Endometrial microvascular endothelial cells (primary cell): ENCODE results near the gene ZC3H18. TPM values are rescaled to one million over a fixed set of nuclear protein-coding genes. Genes with fewer than 3 reads are reported as not detected.

Experiments
- in situ Hi-C: cut with HindIII; loops from 2 replicates; pipeline ENCODE4 v1.10.0; 2017; ENCODE audit warnings: low sequenced_read_pairs, low pct_unique_long_range_greater_than_20kb; ENCODE audit errors: inconsistent ontology term
- total RNA-seq: library from RNA; depleted of rRNA; stranded (reverse); fragments of >200 nt; gene quantifications from one replicate; pipeline ENCODE4 v1.2.3, GENCODE V29; 2015; ENCODE audit errors: inconsistent ontology term

The ZC3H18 gene
- total RNA-seq, 1 donor from 2014 or later, result 13.1 TPM

DNA sequence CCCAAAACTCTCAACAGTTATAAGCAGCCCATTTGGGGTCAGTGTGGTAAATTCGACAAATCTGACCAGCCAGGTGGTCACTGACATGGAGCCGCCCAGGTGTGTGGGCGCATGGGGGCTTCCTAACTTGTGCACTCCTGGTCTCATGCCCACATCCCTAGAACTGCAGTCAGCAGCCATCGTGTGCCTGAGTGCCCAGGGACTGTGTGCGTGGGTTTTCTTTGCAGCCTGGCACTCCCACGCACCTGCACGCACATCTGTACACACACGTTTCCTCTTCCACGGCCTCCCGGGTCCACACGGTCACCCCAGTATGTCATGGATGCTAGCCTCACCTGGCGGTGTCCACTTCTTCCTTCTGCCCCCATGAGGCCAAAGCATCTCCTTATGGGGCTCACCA lies 38.9 kb upstream of the ZC3H18 start:
- in situ Hi-C loops, result loop anchor here (25.0 kb wide), 1 partner anchor 94 kb away; no protein-coding TSS in a partner anchor

- in situ Hi-C loops, result loop anchor here (25.0 kb wide), 1 partner anchor 95 kb away; no protein-coding TSS in a partner anchor
These were observed 38.2 kb upstream of the ZC3H18 start for GRCh38 chr16:88531931-88532433.

GRCh38 chr16:88532434-88533241 lies 37.6 kb upstream of the ZC3H18 start:
- in situ Hi-C loops, result loop anchor here (25.0 kb wide), 1 partner anchor 95 kb away; no protein-coding TSS in a partner anchor

- in situ Hi-C loops, result loop anchor here (25.0 kb wide), 1 partner anchor 96 kb away; no protein-coding TSS in a partner anchor
These were observed 36.8 kb upstream of the ZC3H18 start for GRCh38 chr16:88533381-88533917.

DNA sequence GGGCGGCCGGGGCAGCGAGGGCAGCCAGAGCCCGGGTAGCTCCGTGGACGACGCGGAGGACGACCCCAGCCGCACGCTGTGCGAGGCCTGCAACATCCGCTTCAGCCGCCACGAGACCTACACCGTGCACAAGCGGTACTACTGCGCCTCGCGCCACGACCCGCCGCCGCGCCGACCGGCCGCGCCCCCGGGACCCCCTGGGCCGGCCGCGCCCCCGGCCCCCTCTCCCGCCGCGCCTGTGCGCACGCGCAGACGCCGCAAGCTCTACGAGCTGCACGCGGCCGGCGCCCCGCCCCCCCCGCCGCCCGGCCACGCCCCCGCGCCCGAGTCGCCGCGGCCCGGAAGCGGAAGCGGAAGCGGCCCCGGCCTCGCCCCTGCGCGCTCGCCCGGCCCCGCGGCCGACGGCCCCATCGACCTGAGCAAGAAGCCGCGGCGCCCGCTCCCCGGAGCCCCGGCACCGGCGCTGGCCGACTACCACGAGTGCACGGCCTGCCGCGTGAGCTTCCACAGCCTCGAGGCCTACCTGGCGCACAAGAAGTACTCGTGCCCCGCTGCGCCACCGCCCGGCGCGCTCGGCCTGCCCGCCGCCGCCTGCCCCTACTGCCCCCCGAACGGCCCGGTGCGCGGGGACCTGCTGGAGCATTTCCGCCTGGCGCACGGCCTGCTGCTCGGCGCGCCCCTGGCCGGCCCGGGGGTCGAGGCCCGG lies 36.1 kb upstream of the ZC3H18 start:
- in situ Hi-C loops, result loop anchor here (25.0 kb wide), 1 partner anchor 97 kb away; no protein-coding TSS in a partner anchor

- in situ Hi-C loops, result loop anchor here (25.0 kb wide), 1 partner anchor 97 kb away; no protein-coding TSS in a partner anchor
These were observed 35.5 kb upstream of the ZC3H18 start for GRCh38 chr16:88534638-88535190.

DNA sequence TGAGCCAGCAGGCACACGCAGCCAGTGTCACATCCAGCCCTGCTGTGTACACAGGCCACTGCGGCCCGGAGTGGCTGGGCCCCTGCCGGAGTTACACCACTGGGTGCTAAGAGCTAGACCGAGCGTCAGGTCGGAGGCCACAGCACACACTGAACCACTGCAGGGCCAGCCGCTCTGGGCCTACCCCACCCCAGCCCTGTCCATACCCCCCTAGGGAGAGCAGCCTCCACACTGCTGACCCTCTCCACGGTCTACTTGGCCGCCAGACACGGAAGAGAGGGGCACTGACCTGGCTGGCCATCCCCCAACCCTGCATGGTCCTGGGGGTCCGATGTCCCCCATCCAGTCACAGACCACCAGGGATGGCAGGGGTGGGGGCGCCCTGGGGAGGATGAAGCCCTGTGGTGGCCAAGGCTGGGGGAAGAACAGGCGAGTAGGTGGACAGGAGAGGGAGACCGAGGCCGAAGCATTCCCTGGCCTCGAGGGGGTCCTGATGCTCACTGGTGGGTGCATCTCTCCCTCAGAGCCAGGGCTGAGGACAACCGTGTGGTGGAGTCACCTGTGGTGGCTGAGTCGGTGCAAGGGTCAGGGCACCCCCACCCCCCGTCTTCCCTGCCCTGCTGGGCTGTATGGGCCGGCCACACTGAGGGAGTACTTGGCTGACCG lies 34.9 kb upstream of the ZC3H18 start:
- in situ Hi-C loops, result loop anchor here (25.0 kb wide), 1 partner anchor 98 kb away; no protein-coding TSS in a partner anchor

DNA sequence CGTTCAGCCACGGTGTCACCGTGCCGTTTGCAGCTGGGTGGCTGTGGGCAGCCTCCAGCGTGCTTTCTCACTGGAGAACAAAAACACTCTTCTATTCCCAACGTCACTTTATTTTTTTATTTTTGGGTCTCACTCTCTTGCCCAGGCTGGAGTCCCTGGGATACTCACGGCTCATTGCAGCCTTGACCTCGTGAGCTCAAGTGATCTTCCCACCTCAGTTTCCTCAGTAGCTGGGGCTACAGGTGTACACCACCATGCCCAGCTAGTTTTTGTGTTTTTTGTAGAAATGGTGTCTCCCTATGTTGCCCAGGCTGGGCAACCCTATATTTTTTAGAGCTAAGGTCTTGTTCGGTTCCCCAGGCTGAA lies 34.4 kb upstream of the ZC3H18 start:
- in situ Hi-C loops, result loop anchor here (25.0 kb wide), 1 partner anchor 99 kb away; no protein-coding TSS in a partner anchor

DNA sequence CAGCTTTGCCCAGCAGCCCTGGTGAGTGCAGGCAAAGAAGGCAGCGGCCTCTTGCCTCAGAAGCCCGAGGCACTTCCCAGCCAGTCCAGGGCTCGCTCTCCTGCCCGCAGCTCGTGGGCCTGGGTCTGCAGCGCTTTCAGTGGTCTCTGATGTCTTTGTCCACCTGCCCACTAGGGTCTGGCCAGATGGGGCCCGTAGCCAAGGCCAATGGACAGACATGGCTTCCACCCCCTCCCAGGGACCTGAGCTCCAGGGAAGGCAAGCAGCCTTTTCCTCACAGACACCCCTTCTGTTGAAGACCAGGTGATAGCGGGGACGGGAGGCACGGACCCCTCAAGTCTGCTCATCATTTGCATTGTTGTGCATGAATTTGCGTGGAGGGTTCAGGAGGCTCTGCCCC lies 33.7 kb upstream of the ZC3H18 start:
- in situ Hi-C loops, result loop anchor here (25.0 kb wide), 1 partner anchor 99 kb away; no protein-coding TSS in a partner anchor

- in situ Hi-C loops, result loop anchor here (25.0 kb wide), 1 partner anchor 100 kb away; no protein-coding TSS in a partner anchor
These were observed 33.0 kb upstream of the ZC3H18 start for GRCh38 chr16:88536971-88537751.

DNA sequence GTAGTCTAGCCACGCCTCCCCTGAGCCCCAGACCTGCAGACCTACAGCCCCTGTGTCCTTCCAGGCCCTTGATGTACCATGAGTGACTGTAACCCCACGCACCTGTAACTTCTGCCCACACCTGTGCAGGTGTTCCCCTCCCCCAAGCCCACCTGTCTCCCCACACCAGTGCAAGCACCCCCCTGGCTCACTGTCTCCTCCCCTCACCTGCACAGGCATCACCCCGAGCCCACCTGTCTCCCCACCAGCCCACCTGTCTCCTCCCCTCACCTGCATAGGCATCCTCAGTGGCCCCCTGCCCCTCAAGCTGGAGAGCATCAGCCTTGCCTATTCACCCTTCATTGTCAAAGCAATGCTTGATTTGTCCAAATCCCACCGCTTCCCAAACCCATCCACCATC lies 32.3 kb upstream of the ZC3H18 start:
- in situ Hi-C loops, result loop anchor here (25.0 kb wide), 1 partner anchor 101 kb away; no protein-coding TSS in a partner anchor

DNA sequence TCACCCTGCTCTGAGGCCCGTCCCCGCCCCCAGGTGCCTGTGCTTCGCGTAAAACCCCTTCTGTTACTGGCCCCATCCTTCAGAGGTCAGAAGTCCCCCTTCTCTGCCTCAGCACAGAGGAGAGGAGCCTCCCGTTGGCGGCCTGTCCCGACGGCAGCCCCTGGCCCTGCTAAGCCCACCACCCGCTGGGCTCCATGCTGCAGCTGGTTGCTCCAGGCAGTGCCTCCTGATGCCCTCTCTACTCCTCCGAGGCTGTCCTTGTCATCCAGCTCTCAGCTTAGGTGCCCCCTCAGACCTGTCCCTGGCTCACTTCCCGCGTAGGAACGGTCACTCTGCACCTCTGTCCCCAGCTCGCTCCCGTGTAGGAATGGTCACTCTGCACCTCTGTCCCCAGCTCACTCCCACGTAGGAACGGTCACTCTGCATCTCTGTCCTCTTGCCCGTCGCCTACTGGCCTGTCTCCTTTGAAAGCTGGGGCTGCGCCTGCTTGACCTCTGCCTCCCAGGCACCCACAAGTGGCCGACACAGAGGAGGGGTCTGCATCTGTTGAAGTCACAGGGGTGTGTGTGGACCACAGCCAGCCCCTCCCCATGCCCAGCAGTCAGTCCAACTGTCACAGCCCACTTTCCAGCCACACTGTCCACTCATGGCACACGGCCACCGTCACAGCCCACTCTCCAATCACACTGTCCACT lies 31.7 kb upstream of the ZC3H18 start:
- in situ Hi-C loops, result loop anchor here (25.0 kb wide), 1 partner anchor 101 kb away; no protein-coding TSS in a partner anchor

GRCh38 chr16:88539261-88539651 lies 30.9 kb upstream of the ZC3H18 start:
- in situ Hi-C loops, result loop anchor here (25.0 kb wide), 1 partner anchor 102 kb away; no protein-coding TSS in a partner anchor

DNA sequence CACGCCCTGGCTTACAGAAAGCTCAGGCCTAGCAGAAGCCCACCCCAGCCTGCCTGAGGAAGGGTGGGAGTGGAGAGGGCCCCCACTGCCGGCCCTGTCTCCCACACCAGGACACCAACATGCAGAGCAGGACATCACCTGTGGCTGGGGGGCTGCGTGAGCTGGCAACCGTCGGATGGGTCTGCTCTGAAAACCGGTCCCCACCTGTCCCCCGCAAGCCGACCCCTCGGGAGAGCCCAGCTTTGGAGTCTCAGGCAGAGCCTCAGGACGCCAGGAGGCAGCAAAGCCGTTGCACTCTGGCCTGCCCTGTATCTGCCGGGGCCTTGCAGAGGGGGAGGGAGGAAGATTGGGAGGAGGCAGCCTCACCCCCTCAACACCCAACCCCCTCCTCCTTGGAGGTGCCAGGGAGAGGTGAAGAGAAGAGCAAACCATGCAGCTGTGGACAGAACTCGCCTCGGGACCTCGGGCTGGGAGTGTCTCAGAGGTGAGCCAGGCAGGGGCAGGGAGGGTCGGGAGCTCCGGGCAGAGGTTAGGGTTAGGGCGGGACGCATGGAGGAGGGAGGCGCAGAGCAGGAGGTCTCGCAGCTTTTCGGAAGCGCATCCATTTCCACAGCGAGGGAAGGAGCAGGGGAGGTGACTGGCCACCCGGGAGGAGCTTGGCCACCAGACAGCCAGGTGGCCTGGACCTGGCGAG lies 30.4 kb upstream of the ZC3H18 start:
- in situ Hi-C loops, result loop anchor here (25.0 kb wide), 1 partner anchor 102 kb away; no protein-coding TSS in a partner anchor

DNA sequence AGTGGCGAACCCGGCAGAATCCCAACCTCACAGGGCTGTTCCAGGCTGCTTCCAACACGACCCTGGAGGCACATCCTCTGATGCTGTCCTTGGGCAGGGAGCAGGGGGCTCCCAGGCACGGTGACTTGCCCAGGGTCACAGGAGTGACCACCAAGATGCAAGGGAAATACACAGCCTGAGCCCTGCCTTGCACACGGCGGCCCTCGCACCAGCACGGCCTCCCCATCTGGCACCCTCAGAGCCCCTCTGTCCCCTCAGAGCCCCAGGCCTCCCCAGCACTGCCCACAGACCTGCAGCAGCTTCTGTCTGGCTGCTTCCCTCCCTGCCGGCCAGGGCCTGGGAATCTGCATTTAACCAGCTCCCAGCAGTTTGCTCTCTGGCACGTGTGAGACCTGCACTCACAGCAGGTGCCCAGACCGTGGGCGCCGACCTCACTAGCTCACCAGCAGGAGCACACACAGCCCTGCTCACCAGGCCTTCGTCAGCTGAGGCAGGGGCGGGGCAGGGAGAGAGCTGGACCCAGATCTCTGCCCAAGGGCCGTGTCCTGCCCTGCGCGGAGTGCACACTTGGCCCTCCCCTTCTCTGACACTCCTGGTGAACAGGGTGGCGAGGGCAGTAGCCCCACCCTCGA lies 29.7 kb upstream of the ZC3H18 start:
- in situ Hi-C loops, result loop anchor here (25.0 kb wide), 1 partner anchor 103 kb away; no protein-coding TSS in a partner anchor
